ENCODE data around the gene UCHL1.

The UCHL1 gene

DNA sequence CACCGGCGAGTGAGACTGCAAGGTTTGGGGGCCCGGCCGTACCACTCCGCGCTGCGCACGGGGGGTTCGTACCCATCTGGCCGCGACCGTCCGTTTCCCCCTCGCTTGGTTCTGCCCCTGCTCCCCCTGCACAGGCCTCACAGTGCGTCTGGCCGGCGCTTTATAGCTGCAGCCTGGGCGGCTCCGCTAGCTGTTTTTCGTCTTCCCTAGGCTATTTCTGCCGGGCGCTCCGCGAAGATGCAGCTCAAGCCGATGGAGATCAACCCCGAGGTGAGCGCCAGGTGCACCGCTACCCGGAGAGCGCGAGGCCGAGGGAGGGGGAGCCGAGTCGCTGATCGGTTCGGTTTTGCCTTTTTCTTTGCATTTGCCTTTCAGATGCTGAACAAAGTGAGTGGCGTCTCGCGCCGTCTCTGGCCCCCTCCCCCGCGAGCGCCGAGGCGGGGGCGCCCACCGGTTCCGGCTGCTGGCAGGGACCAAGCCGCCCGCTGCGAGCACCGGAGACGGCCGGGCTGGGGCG lies at the start of gene UCHL1:
UCHL1 (plus strand) TSS at position 189 of the 517 bp plus-strand sequence; CDS start at position 238, 49 bp downstream.
- peak in 1 of 2 donors; percentile 14 for DNase-seq (ENCODE audit: extremely low read depth in 1 of 2, low read depth in 1 of 2)

DNA sequence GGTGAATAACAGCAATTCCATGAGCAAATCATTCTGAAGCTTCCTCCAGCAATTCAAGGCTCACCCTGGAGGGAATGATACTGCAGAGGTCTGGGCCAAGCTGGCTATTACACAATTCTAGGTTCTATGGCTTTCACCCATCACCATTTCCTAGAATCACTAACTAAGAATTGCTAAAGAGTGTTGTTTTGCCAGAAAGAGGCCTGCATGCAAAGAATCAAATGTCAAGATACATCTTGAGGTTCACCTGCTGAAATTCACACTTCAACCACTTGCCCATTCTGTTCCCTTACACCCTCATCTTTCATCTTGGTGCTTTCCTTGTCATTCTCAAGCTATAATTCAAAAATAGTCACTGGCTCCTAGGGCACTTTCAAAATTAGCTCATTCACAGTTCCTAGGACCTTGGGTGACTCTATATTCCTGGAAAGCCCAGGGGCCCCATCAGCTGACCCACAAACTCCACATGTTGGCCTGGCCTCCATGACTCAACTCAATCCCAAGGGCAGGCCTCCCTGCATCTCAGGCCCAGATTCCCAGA lies 49.4 kb upstream of the UCHL1 start:
- DNase-seq (ENCODE audit: extremely low read depth in 1 of 2, low read depth in 1 of 2), result no peak

DNA sequence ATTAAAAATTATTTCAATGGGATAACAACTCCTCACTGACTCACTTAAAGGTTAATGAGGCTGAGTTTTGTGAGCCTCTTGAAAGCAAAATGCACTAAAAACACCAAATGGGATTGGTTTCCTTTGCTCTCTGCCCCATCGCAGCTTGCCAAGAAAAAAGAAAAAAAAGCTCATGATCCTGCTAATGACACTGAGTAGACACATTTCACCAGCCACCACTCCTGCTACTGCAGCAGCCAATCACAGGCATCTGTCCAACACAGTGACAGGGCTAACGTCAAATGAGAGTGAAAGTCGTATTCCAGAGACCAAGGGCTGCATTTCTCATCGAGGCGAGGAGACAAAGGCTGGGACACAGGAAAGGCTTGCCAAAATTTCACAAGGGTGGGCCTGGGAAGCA lies 47.5 kb upstream of the UCHL1 start:
- no peak for DNase-seq (ENCODE audit: extremely low read depth in 1 of 2, low read depth in 1 of 2)

DNA sequence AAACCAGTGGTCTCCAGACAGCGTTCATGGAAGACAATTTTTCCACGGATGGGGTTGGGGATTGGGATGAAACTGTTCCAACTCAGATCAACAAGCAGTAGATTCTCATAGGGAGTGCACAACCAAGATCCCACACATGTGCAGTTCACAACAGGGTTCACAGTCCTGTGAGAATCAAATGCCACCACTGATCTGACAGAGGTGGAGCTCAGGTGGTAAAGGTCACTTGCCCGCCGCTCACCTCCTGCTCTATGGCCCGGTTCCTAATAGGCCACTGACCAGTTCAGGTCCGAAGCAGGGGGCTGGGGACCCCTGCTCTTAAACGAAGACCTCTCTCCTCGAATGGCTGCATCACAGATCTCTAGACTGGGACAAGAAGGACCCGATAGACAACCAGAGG lies 46.8 kb upstream of the UCHL1 start:
- DNase-seq (ENCODE audit: extremely low read depth in 1 of 2, low read depth in 1 of 2), result no peak

DNA sequence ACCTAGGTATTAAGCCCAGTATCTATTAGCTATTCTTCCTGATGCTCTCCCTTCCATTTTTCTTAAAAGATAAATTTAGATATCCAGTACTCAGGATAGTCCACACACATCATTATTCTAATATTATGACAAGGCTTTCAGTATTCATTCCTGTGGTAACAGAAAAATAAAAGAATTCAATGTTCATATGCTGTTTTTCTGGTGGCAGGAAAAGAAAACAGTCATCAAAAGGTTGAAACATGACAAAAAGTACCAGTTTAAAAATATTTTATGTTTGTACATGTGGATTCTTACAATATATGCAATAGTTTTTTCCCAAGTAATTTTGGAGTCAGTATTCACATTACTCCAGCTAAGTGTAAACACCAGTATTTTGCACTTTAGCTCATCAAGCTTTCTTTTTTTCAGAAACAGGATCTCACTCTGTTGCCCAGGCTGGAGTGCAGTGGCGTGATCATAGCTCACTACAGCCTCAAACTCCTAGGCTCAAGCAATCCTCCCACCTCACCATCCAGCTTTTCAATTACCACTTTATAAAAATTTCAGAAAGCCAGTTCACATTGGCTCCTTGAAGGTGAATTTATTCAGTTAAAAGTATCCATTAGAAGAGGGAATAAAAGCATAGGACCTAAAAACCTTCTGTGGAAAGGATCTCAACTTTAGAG lies 44.6 kb upstream of the UCHL1 start:
- DNase-seq (ENCODE audit: extremely low read depth in 1 of 2, low read depth in 1 of 2), result no peak

DNA sequence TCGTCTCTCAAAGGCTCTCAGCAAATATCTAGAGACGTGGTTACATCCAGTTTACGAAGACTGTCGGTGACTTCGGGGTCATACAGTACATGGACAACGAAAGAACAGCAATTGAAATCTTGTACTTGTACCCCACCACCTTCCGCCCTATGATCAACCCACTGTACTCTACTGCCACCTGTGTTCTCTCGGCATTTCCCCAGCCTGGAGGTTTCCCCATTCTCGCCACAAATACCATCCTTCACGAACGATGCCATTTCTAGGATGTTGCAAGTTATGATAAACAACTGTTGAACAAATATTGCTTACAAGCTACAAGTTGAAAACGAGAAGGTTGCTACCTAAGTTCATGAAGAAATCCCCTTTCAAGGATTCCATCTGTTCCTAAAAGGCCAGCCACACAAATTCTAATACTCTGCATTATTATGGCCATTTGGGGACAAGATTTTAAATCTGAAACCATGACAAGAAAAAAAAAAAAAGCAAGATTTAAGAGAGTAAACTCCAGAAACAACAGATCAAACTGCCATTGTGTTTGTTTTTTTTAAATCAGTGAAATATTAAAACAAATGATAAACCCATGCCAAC lies 44.0 kb upstream of the UCHL1 start:
- no peak for DNase-seq (ENCODE audit: extremely low read depth in 1 of 2, low read depth in 1 of 2)

DNA sequence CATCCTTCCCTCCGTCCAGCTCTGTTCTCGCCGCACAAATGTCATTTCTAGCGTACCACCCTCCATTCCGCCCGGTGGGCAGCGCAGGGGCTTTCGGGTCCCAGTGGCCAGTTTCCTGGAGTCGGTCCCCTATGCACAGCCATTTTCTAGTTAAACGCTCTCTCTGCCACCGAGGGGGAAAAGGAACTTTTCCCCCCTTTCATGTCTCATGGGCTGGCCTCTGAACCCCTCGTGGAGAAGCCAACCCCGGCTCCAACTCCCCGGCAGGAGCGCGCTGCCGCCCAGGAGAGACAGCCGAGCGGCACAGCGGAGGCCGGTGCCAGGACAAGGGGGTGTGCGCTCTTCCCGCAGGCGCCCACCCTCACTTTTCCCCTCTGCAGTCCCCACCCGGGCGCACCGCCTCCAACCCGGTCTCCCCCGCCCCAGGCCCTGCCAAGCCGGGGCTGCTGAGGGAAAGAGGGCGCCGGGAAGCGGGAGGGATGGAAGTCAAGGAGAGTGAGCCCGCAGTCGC lies 43.0 kb upstream of the UCHL1 start:
- DNase-seq (ENCODE audit: extremely low read depth in 1 of 2, low read depth in 1 of 2), result no peak

DNA sequence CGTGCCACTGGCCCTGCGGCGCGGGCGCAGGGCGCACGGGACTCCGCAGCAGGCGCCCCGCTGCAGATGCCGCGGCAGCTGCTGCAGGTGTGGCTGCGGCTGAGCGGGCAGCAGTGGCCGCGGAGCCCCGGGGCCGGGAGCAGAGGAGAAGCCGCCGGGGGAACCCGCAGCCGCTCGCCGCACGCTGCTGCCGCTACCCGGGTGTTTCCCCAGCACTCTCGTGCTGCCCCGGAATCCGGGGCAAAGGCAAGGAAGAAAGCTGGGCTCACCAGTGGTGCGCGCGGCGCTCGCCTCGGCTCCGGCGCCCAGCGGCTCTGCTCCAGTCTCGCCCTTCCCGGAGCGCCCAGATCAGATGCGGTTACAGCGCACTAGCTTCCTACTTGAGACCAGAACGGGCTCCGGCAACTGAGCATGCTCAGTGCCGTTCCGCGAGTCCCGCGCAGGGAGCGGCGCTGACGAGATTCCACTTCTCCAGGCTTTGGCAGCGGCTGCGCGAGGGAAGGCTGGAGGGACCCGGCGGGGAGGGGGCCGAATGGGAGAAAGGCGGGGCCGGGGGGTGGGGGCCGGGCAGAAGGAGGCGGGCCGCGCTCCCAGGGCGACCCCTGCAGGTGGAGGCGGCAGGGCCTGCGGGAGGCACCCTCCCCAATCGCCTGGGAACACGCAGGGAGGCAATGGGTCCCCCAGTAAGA lies 42.4 kb upstream of the UCHL1 start, which contains the start of gene APBB2:
APBB2 (minus strand) TSS at position 407 of the 689 bp plus-strand sequence. CDS start 181,288 bp downstream, outside the sequence.
- DNase-seq (ENCODE audit: extremely low read depth in 1 of 2, low read depth in 1 of 2), result peak in 1 of 2 donors; percentile 37

DNA sequence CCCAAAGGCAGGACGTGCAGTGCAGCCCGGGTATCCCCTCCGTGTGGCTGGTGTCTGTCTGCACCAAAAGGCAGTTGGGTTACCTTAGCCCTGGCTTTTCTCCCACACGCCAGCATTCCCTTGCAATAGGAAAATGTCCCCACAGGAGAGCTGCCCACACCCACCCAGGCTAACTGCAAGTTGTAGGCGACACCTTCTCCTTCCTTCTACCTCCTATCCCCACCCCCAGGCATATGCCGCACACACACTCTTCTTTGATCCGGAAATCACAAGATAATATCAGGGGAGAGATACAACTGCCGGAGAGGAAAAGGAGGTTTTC lies 41.9 kb upstream of the UCHL1 start:
- DNase-seq (ENCODE audit: extremely low read depth in 1 of 2, low read depth in 1 of 2), result no peak

DNA sequence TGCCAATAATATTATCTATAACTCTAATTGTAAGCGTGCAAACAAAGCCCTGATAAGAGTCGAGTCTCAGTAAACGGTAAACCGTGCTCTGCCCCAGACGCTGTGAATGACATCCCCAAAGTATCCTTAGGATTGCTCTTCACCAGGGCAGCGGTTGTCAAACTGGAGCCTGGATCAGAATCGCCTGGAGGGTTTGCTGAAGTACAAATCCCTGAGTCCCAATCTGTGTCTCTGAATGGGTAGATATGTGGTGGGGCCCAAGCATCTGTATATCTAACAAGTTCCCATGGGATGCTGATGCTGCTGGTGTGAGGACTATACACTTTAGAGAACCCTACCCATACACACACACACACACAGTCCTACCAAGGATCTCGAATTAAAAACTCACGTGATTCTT lies 41.6 kb upstream of the UCHL1 start:
- no peak for DNase-seq (ENCODE audit: extremely low read depth in 1 of 2, low read depth in 1 of 2)

DNA sequence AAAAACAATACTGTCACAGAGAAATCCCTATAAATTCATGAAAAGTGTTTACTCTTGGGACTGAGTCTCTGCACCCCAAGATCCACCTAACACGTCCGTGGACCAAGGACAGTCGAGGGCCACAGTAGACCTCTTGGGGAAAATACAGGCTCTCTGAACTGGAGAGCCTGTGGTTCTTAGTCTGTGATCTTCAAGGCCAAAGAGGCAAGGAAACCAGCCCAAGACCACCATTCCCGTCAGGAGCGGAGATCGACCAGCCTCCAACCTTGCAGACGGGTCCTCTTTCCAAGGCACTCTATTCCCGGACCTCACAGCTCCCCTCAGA lies 40.8 kb upstream of the UCHL1 start:
- DNase-seq (ENCODE audit: extremely low read depth in 1 of 2, low read depth in 1 of 2), result no peak

DNA sequence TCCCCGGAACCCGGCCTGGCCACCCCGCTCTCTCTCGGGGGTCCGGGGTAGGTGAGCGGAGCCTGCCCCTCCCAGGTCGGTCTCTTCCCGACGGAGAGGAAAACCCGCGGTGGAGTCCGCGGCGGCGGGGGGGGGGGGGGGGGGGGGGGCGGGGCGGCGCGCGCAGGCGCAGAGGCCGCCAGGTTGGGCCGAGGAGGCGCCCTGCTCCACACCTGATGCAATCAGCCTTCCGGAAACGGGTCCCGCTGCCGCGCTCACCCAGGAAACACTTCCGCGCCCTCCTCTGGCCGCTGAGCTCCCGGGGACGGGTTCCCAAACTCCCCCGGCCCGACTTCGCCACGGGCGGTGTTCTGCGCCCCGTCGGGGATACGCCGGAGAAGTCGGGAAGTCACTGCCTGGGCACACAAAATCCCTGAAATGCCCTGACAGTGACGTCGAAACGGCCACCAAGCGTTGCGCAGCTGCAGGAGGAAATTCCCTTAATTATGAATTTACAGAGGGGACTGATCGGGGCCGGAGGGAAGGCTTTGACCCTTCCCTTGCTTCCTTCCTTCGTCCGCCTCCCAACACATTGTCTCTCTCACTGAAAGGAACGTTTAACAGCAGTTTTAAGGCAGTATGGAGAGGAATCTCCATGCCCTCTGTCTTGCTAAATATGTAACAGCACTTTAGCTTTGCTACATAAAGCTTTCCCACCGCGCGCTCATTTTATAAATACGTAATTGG lies 40.3 kb upstream of the UCHL1 start:
- peak; percentile 29 to 60 for DNase-seq (ENCODE audit: extremely low read depth in 1 of 2, low read depth in 1 of 2)

DNA sequence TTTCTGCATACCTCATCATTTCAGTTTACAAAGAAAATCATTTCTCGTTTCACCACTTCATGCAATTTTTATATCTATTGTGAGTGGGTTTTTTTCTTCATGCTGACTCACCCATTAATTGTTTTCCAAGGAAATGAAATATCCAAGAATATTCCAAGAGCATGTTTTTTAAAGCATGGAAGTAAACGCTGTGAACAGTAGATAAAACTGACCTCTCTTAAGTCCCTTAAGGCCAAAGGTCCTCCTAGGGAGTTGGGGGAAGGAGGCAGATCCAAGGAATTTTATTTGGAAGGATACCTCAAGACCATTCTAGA lies 39.8 kb upstream of the UCHL1 start:
- no peak for DNase-seq (ENCODE audit: extremely low read depth in 1 of 2, low read depth in 1 of 2)

DNA sequence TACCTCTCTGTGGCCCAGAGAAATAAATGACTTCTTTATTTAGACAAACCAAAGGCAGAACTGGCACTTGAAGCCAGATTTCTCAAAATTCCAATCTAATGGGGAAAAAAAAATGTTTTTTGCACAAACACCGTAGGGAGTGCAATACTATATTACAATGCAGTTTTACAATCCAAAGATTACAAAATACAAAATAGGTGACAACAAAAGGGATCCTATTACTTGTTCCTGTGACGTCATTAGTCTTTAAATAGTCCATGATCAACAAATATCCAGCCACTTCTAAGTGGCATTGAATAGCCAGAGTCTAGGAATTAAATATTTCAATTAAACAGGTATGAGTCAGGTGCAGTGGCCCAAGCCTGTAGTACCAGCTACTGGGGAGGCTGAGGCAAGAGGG lies 39.4 kb upstream of the UCHL1 start:
- no peak for DNase-seq (ENCODE audit: extremely low read depth in 1 of 2, low read depth in 1 of 2)

DNA sequence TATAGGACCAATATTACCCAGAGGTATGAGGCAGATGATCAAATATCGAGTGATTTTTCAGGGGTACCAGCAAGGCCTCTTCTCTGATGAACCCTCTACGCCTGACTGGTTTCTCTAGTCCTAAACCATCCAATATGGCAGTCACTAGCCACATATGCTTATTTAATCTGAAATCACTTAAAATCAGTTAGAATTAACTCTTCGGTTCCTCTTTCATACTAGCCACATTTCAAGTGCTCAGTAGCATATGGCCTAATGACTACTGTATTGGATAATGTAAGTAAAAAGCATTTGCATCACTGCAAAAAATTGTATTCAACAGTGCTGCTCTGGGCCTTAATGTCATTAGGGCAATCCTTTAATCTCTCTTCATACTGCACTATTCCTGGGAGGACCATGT lies 38.0 kb upstream of the UCHL1 start:
- DNase-seq (ENCODE audit: extremely low read depth in 1 of 2, low read depth in 1 of 2), result no peak

DNA sequence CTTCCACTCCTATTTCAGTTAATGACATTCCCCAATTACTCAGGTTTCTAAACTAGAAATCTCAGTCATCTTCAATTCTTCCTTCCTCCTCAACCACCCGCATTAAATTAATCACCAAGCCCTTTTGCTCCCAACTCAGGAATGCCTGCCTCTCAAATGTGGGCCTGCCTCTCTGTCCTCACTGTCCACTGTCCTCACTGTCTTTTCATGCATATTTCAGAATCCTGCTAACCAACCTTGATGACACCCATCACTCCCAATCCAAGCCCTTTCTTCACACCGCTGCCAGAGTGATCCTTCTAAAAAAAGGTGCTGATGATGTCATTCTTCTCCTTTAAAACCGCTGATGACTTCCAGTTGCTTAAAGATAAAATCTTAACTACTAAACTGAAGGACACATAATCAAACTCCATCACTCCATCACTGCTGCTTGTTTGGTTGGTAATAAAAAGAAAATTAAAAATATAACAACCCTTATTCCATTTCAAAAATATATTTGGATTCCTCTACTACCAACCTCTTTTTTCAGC lies 37.2 kb upstream of the UCHL1 start:
- DNase-seq (ENCODE audit: extremely low read depth in 1 of 2, low read depth in 1 of 2), result no peak

DNA sequence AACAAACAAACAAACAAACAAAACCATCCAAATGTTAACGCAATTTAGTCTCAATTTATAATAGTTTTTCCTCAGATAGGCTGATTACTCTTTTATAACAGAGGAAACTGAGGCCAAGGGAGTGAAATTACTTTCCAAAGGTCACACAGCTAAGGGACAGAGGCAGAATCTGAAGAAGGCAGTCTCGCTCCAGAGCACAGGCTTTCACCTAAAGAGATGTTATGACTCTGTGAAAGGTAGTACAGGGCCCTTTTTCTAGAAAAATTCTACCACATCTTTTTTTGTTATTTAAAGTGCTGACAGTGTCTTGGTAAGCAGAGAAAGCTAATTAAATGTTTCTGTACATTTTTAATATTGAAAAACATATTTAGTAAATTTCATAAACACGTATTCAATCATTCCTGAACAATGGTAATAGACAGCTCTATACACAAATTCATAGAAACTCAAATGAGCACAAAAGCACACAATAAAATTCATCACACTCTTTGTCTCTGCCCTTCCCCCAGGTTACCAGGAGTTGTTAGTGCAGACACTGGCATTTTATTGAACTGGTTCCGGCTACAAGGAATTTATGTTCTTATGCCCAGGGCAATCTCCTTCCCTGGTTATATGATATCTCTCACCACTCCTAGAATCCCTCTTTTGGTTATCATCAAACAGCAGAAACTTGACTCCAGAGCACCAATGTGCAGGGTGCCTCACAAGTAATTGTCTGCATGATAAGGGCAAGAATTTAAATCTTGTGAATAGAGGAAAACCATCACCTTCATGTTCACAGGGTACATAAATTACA lies 34.7 kb upstream of the UCHL1 start:
- DNase-seq (ENCODE audit: extremely low read depth in 1 of 2, low read depth in 1 of 2), result no peak

DNA sequence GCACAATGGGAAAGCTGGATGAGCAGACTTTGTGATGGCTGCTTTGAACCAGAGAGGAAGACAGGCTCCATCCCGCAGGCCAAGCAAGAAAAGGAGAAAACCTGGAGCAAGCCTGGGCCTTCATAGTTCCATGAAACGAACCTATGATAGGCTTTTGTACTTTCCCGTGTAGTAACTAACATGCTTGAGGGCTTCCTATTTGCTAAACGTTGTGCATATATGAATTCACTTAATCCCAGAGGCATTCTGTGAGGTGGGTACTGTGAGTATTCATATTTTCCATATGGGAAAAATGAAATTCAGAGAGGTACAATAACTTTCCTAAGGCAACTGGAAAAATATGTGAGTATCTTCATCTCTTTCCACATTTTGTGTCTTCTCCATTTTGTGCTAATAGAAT lies 28.8 kb upstream of the UCHL1 start:
- no peak for DNase-seq (ENCODE audit: extremely low read depth in 1 of 2, low read depth in 1 of 2)

DNA sequence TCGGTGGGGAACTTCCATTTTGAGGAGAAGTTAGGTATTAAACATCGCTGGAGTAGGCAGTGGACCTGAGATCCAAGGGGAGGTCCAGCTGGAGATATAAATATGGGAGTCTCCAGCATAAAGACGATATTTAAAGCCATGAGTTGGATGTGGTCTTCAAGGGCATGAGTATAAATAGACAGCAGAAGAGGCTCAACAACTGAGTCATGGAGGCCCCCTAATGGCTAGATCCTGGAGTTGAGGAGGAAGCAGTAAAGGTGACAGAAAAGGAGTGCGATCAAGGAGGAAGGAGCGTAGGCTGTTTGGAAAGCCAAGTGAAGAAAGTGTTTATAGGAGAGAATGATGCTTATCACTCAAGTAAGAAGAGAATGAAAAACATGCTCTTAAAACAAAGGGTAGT lies 24.3 kb upstream of the UCHL1 start:
- DNase-seq (ENCODE audit: extremely low read depth in 1 of 2, low read depth in 1 of 2), result no peak

DNA sequence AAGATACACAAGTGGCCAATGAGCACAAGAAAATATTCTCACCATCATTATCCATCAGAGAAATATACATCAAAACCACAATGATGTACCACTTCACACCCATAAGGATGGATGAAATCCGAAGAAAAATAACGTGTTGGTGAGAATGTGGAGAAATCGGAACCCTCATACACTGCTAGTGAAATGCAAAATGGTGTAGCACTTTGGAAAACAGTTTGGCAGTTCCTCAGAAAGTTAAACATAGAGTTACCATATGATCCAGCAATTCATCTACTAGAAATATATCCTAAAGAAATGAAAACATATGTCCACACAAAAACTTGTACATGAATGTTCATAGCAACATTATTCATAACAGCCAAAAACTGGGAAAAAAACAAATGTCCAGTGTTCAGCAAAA lies 23.9 kb upstream of the UCHL1 start:
- DNase-seq (ENCODE audit: extremely low read depth in 1 of 2, low read depth in 1 of 2), result no peak

Measured in stimulated activated CD8-positive, alpha-beta memory T cell treated with anti-CD3 and anti-CD28 coated beads, Interleukin-7, amount 100 ng/mL, for 48 hours (primary cell).